HepG2 (cell line): ENCODE results near the gene SIRT7. TPM values are rescaled to one million over a fixed set of nuclear protein-coding genes. Genes with fewer than 3 reads are reported as not detected.

Experiments used
- AGO2 ChIP-seq: fragments of 200-400 bp; formaldehyde crosslinking; optimal IDR thresholded peaks from 2 replicates; pipeline ENCODE3; 2017; ENCODE audit warnings: mild to moderate bottlenecking, low read depth, low read length, moderate library complexity
- AKAP8 ChIP-seq: sonication (generic); formaldehyde crosslinking; IDR thresholded peaks from 2 replicates; pipeline ENCODE4 v1.5.1; 2020; ENCODE audit warnings: mild to moderate bottlenecking, missing genetic modification reagents
- ARHGAP35 ChIP-seq: sonication (generic); formaldehyde crosslinking; IDR thresholded peaks from 2 replicates; pipeline ENCODE4 v1.9.0; 2022; ENCODE audit warnings: mild to moderate bottlenecking, inconsistent platforms, moderate library complexity, missing genetic modification reagents, borderline replicate concordance
- EZH2 ChIP-seq: conservative IDR thresholded peaks from 2 replicates; pipeline ENCODE4 v1.6.1; 2012; ENCODE audit warnings: mild to moderate bottlenecking, low read depth, low read length, moderate library complexity
- IKZF5 ChIP-seq: IDR thresholded peaks from 2 replicates; pipeline ENCODE4 v1.6.1; 2018; ENCODE audit warnings: missing genetic modification reagents, mild to moderate bottlenecking, missing compliant biosample characterization
- MAZ ChIP-seq, 2 experiments: sonication (generic) in 1 of 2; formaldehyde crosslinking in 1 of 2; IDR thresholded peaks; 2 replicates each; pipeline versions ENCODE4 v1.5.0 to v1.6.1; 2012 to 2020; ENCODE audit warnings: low read depth in 2 of 2, mild to moderate bottlenecking in 2 of 2, borderline replicate concordance in 1 of 2, improper control_type of control experiment in 1 of 2, low read length in 1 of 2, missing genetic modification reagents in 1 of 2, moderate library complexity in 1 of 2
- POLR2G ChIP-seq: fragments of 200-400 bp; formaldehyde crosslinking; IDR thresholded peaks from 2 replicates; pipeline ENCODE4 v1.6.1; 2018; ENCODE audit warnings: mild to moderate bottlenecking, low read depth, low read length, moderate library complexity
- RXRA ChIP-seq: sonication (generic); formaldehyde crosslinking; IDR thresholded peaks from 2 replicates; pipeline ENCODE4 v1.5.1; 2020; ENCODE audit warnings: missing genetic modification reagents
- SALL1 ChIP-seq: sonication (generic); formaldehyde crosslinking; IDR thresholded peaks from 2 replicates; pipeline ENCODE4 v1.8.0; 2022; ENCODE audit warnings: mild to moderate bottlenecking, missing genetic modification reagents
- WIZ ChIP-seq: sonication (generic); formaldehyde crosslinking; IDR thresholded peaks from 2 replicates; pipeline ENCODE4 v1.5.1; 2020; ENCODE audit warnings: mild to moderate bottlenecking, missing genetic modification reagents
- YEATS4 ChIP-seq: sonication (generic); formaldehyde crosslinking; IDR thresholded peaks from 2 replicates; pipeline ENCODE4 v1.4.0; 2020; ENCODE audit warnings: missing genetic modification reagents, borderline replicate concordance
- ZBTB21 ChIP-seq: sonication (generic); formaldehyde crosslinking; IDR thresholded peaks from 2 replicates; pipeline ENCODE4 v1.4.0; 2020; ENCODE audit warnings: missing genetic modification reagents
- ZBTB40 ChIP-seq, 2 experiments: fragments of 450-650 bp in 1 of 2; sonication (generic) in 1 of 2; formaldehyde crosslinking in 1 of 2; IDR thresholded peaks; 2 replicates each; pipeline versions ENCODE4 v1.6.1 to v1.8.0; 2016 to 2022; ENCODE audit warnings: antibody characterized with exemption in 1 of 2, mild to moderate bottlenecking in 1 of 2, missing genetic modification reagents in 1 of 2
- ZMYM4 ChIP-seq: sonication (generic); formaldehyde crosslinking; IDR thresholded peaks from 2 replicates; pipeline ENCODE4 v1.8.1; 2023; ENCODE audit warnings: mild to moderate bottlenecking, missing genetic modification reagents
- ZNF44 ChIP-seq: sonication (generic); formaldehyde crosslinking; IDR thresholded peaks from 2 replicates; pipeline ENCODE4 v1.5.1; 2020; ENCODE audit warnings: mild to moderate bottlenecking, missing genetic modification reagents
- ZNF644 ChIP-seq: IDR thresholded peaks from 2 replicates; pipeline ENCODE4 v1.6.1; 2016; ENCODE audit warnings: low read depth
- polyA plus RNA-seq, 8 experiments: library from polyadenylated mRNA; depleted of rRNA in 3 of 8; stranded (reverse) in 7 of 8; unstranded in 1 of 8; fragments of >200 nt; fragmentation: Illumina TruSeq in 4 of 8; extraction: Trizol in 4 of 8; gene quantifications; 2 replicates each; pipeline versions ENCODE4 v1.2.1 to v1.2.3, GENCODE V29; 2011 to 2016; ENCODE audit warnings: low read depth in 4 of 8, missing spikeins in 1 of 8, mixed read lengths in 1 of 8; ENCODE audit not compliant: insufficient read depth in 1 of 8
- total RNA-seq, 5 experiments: library from RNA; depleted of rRNA; stranded (reverse); fragments of >200 nt; fragmentation: Illumina TruSeq; extraction: Trizol; gene quantifications; 2 replicates each; pipeline ENCODE4 v1.2.3, GENCODE V29; 2016; ENCODE audit warnings: low read depth in 1 of 5
- TF ChIP-seq, protein P1 (sequence below): sonication (generic); formaldehyde crosslinking; IDR thresholded peaks from 2 replicates; pipeline ENCODE4 v1.8.0; 2022; ENCODE audit warnings: mild to moderate bottlenecking, missing genetic modification reagents, moderate library complexity

The SIRT7 gene
- total and polyA plus RNA-seq, 2 of the 13 experiments (the other 11 are each of a cell fraction or from before 2014, with no cell fraction given): 8.3 to 24.8 TPM

DNA sequence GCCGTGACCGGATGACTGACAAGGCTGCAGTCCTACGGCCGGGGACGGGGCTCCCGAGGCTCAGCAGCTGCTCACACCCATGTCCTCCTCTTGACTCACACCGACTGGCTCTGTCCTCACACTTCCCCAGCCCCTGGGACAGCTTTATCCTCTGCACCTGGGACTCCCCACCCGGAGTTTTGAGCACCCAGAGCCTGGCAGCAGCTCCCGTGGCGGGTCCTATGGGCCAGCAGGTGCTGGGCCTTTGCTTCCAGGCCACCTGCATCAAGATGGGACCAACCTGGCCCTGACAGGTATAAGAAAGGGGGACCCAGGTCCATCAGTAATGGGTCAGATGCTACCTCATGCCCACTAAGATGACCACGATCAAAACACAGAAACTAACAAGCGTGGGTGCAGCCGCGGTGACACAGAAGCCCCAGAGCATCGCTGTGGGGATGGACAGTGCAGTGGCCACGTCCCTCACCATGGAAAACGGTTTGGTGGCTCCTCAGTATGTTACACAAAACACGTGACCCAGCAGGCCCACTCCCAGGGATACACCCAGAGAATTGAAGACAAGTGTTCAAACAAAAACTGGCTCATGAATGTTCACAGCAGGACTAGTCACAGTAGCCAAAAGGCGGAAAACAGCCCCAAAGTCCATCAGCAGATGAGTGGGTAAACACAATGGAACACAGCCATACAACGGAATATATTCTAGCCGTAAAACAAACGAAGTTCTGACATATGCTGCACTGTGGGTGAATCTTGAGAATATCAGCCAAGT, 46.3 kb upstream of the SIRT7 start (continued):
- peak; percentile 58 for TF ChIP-seq SALL1 (CRISPR knock-in tag)
- TF ChIP-seq WIZ (CRISPR knock-in tag): no peak
- peak; percentile 96 for TF ChIP-seq AGO2
- peak; percentile 63 for TF ChIP-seq POLR2G
- TF ChIP-seq YEATS4: no peak
- 0 out of 2 replicates have a peak, but pooled peaks have one; percentile 37 for TF ChIP-seq RXRA
- 0 out of 2 replicates have a peak, but pooled peaks have one; percentile 8 for TF ChIP-seq ZNF44
- peak; percentile 55 for TF ChIP-seq IKZF5 (CRISPR knock-in tag)
- TF ChIP-seq MAZ (IDR thresholded peaks at IDR 0.05; ENCODE audit: borderline replicate concordance, low read depth, low read length): no peak
- TF ChIP-seq MAZ (CRISPR knock-in tag; IDR thresholded peaks at IDR 0.05; ENCODE audit: low read depth): no peak
- no peak for TF ChIP-seq ZBTB40 (IDR thresholded peaks at IDR 0.05)
- peak; percentile 30; the same call in 1 of the 2 replicates for TF ChIP-seq ZBTB40 (CRISPR knock-in tag; IDR thresholded peaks at IDR 0.05)
- TF ChIP-seq ZNF644 (CRISPR knock-in tag): peak; percentile 32; the same call in 1 of the 2 replicates
- TF ChIP-seq, protein P1, sequence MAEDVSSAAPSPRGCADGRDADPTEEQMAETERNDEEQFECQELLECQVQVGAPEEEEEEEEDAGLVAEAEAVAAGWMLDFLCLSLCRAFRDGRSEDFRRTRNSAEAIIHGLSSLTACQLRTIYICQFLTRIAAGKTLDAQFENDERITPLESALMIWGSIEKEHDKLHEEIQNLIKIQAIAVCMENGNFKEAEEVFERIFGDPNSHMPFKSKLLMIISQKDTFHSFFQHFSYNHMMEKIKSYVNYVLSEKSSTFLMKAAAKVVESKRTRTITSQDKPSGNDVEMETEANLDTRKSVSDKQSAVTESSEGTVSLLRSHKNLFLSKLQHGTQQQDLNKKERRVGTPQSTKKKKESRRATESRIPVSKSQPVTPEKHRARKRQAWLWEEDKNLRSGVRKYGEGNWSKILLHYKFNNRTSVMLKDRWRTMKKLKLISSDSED (CRISPR knock-in tag): no peak
- 0 out of 2 replicates have a peak, but pooled peaks have one; percentile 12 for TF ChIP-seq ARHGAP35 (CRISPR knock-in tag)
- TF ChIP-seq AKAP8 (CRISPR knock-in tag): peak; percentile 98
- no peak for TF ChIP-seq EZH2
- peak; percentile 18; the same call in 1 of the 2 replicates for TF ChIP-seq ZBTB21
- no peak for TF ChIP-seq ZMYM4 (CRISPR knock-in tag)
